Transverse colon (tissue), 4 donors: Measurements from ENCODE around the gene ATP6V0D1. TPM values are rescaled to one million over a fixed set of nuclear protein-coding genes. Genes with fewer than 3 reads are reported as not detected.

Source experiments
- DNase-seq: peaks from one replicate; pipeline ENCODE4 v3.0.0-alpha.2; 2019
- H3K27ac ChIP-seq, 4 donors: fragments of 200-600 bp; sonication (generic); 2 replicates each; pipeline ENCODE4 v1.5.1; 2016 to 2018; ENCODE audit warnings: inconsistent platforms in 4 of 4
- H3K27me3 ChIP-seq: fragments of 200-600 bp; sonication (generic); 2 replicates; pipeline ENCODE4 v1.5.1; 2017; ENCODE audit warnings: inconsistent platforms
- H3K36me3 ChIP-seq, 4 donors: fragments of 200-600 bp; sonication (generic); 2 replicates each; pipeline ENCODE4 v1.5.1; 2017 to 2019; ENCODE audit warnings: inconsistent platforms in 4 of 4
- H3K4me1 ChIP-seq, 4 donors: fragments of 200-600 bp; sonication (generic); 2 replicates each; pipeline ENCODE4 v1.5.1; 2017 to 2020; ENCODE audit warnings: inconsistent platforms in 4 of 4
- H3K4me3 ChIP-seq, 4 donors: fragments of 200-600 bp; sonication (generic); 1 replicate in 1 of 4; 2 replicates in 3 of 4; pipeline versions ENCODE4 v1.5.1 to v1.6.1; 2017 to 2019; ENCODE audit warnings: inconsistent platforms in 4 of 4
- H3K9me3 ChIP-seq, 2 donors: fragments of 200-600 bp; sonication (generic); 2 replicates each; pipeline ENCODE4 v1.5.1; 2017 to 2019; ENCODE audit warnings: inconsistent platforms in 2 of 2
- CTCF ChIP-seq, 5 experiments: fragments of 200-600 bp in 3 of 5; fragments of 450-650 bp in 2 of 5; sonication (generic) in 3 of 5; IDR thresholded peaks; 1 replicate in 2 of 5; 2 replicates in 3 of 5; pipeline ENCODE4 v1.5.1; 2016 to 2017; ENCODE audit warnings: antibody characterized with exemption in 5 of 5, inconsistent platforms in 3 of 5, mild to moderate bottlenecking in 2 of 5, moderate library complexity in 1 of 5
- EP300 ChIP-seq: sonication (generic); formaldehyde crosslinking; IDR thresholded peaks from one replicate; pipeline ENCODE4 v1.6.1; 2017; ENCODE audit warnings: antibody characterized with exemption, low read depth
- POLR2A ChIP-seq: fragments of 450-650 bp; IDR thresholded peaks from one replicate; pipeline ENCODE4 v1.6.1; 2016; ENCODE audit warnings: antibody characterized with exemption, mild to moderate bottlenecking, moderate library complexity
- POLR2AphosphoS5 ChIP-seq, 3 donors: sonication (generic); formaldehyde crosslinking; IDR thresholded peaks; one replicate each; pipeline ENCODE4 v1.6.1; 2016; ENCODE audit warnings: antibody characterized with exemption in 3 of 3
- WGBS, 2 donors: methylation state at CpG; one replicate each; pipeline ENCODE4 v1.1.5; 2018; ENCODE audit warnings: low coverage in 1 of 2; 5-methylcytosine and 5-hydroxymethylcytosine counted together
- in situ Hi-C, 4 donors: fragments of 200-750 bp; cut with MboI; loops; one replicate each; pipeline versions ENCODE4 v1.15.0 to v1.15.1; 2017; ENCODE audit warnings: low sequenced_read_pairs in 3 of 4, low pct_ligation_motif_present in 1 of 4, low pct_unique_long_range_greater_than_20kb in 1 of 4
- intact Hi-C: fragments of 100-400 bp; cut with DNase I; formaldehyde crosslinking; loops from one replicate; pipeline ENCODE4 v1.15.1; 2023; ENCODE audit warnings: low total_unique reads
- total RNA-seq, 4 donors: library from RNA; depleted of rRNA; stranded (reverse); fragments of >200 nt; gene quantifications; one replicate each; pipeline ENCODE4 v1.1.0, GENCODE V29; 2016

The ATP6V0D1 gene
- total RNA-seq, 4 donors from 2014 or later, result 218 to 457 (median 386) TPM

- Histone ChIP-seq H3K4me1 (peaks cover 11 to 39% (median 25%) of the 10 kb centered on the region in 4 donors), H3K27me3 (no peaks in the 10 kb centered on the region), H3K27ac (no peak overlapping the region), H3K9me3 (no peaks in the 10 kb centered on the region), H3K4me3 (no peak overlapping the region), H3K36me3 (no peaks in the 10 kb centered on the region)
- 86 to 93% methylated on average over 2 to 12 of the region's 12 CpGs for WGBS, 2 donors
- no peak for DNase-seq
- no peak for TF ChIP-seq EP300
- no peak for TF ChIP-seq CTCF (IDR thresholded peaks at IDR 0.05)
- TF ChIP-seq POLR2AphosphoS5 (IDR thresholded peaks at IDR 0.05), result no peak
- TF ChIP-seq POLR2A, result no peak
- in situ Hi-C loops (no loop called here), intact Hi-C loops (no loop called here)
Measured at GRCh38 chr16:67483731-67484525, 3.0 kb upstream of the ATP6V0D1 start.

- in situ Hi-C loops (no loop called here), intact Hi-C loops (no loop called here)
- DNase-seq, result no peak
- Histone ChIP-seq H3K4me1 (peaks cover 16 to 38% (median 26%) of the 10 kb centered on the region in 4 donors), H3K27me3 (no peaks in the 10 kb centered on the region), H3K27ac (peak within 1 kb of the TSS in 3 of 4 donors; percentile 92 to 96 (median 95)), H3K4me3 (peak within 1 kb of the TSS in 1 of 4 donors; percentile 86), H3K36me3 (no peaks in the 10 kb centered on the region), H3K9me3 (no peaks in the 10 kb centered on the region)
- no peak for TF ChIP-seq CTCF (IDR thresholded peaks at IDR 0.05)
- TF ChIP-seq POLR2A, result no peak
- TF ChIP-seq EP300, result no peak
- TF ChIP-seq POLR2AphosphoS5 (IDR thresholded peaks at IDR 0.05), result no peak
- 98% methylated on average over 6 of the region's 6 CpGs; no CpG with 5 or more reads in 1 of the 2 donors for WGBS, 2 donors
Measured at GRCh38 chr16:67483150-67483549, 2.2 kb upstream of the ATP6V0D1 start, which contains the start of gene AGRP. Gene AGRP (minus strand): TSS chr16:67483547. CDS start chr16:67483398, 149 bp downstream.

- H3K4me1 ChIP-seq, result peaks cover 16 to 43% (median 26%) of the 10 kb centered on the region in 4 donors
- H3K9me3 ChIP-seq, result no peaks in the 10 kb centered on the region
- peak overlapping the region; percentile 92 to 96 (median 94) for H3K27ac ChIP-seq
- WGBS, 2 donors, result 74% methylated on average over 25 of the region's 25 CpGs; no CpG with 5 or more reads in 1 of the 2 donors
- TF ChIP-seq CTCF (IDR thresholded peaks at IDR 0.05), result no peak
- no peak for TF ChIP-seq POLR2AphosphoS5 (IDR thresholded peaks at IDR 0.05)
- TF ChIP-seq POLR2A, result no peak
- no peak for TF ChIP-seq EP300
- intact Hi-C loops, result no loop called here
- peak overlapping the region in 2 of 4 donors; percentile 68 to 86 for H3K4me3 ChIP-seq
- DNase-seq, result peak; percentile 21
- H3K36me3 ChIP-seq, result no peaks in the 10 kb centered on the region
- in situ Hi-C loops, result no loop called here
- no peaks in the 10 kb centered on the region for H3K27me3 ChIP-seq
Measured at GRCh38 chr16:67482233-67482924, 1.4 kb upstream of the ATP6V0D1 start.

GRCh38 chr16:67481561-67482232, 740 bp upstream of the ATP6V0D1 start:
- in situ Hi-C loops, result no loop called here
- peak; percentile 70 for DNase-seq
- Histone ChIP-seq H3K4me1 (peaks cover 16 to 47% (median 26%) of the 10 kb centered on the region in 4 donors), H3K27ac (peak overlapping the region; percentile 92 to 96 (median 94)), H3K4me3 (peak overlapping the region; percentile 49 to 92 (median 77)), H3K9me3 (no peaks in the 10 kb centered on the region), H3K36me3 (no peaks in the 10 kb centered on the region), H3K27me3 (no peaks in the 10 kb centered on the region)
- TF ChIP-seq POLR2A (no peak), CTCF (IDR thresholded peaks at IDR 0.05) (peak in 1 of 5 experiments; percentile 16)
- intact Hi-C loops, result no loop called here
- WGBS, 2 donors, result 5 to 11% methylated on average over 12 to 17 of the region's 17 CpGs
